Fibroblast of peridontal ligament (primary cell): Measurements from ENCODE around the gene GALK1.

ENCODE experiments used
- DNase-seq: peaks from one replicate; pipeline ENCODE4 v3.0.0-alpha.2; 2010; ENCODE audit errors: extremely low read depth

Gene GALK1

DNA sequence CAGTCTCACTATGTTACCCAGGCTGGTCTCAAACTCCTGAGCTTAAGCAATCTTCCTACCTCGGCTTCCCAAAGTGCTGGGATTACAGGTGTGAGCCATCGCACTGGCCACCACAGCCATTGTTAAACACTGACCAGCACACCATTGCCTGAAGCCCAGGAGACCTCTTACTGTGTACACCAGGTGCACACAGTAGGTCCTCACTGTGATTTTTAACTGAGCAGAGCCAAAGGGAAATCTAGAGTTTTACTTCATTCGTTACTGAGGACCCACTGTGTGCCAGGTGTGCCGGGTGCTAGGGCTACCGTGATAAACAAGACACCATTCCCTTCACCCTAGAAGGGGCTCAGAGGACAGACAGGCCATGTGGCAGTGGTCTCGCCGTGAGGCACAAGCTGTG lies 39.5 kb downstream of the GALK1 start:
- DNase-seq: no peak

DNA sequence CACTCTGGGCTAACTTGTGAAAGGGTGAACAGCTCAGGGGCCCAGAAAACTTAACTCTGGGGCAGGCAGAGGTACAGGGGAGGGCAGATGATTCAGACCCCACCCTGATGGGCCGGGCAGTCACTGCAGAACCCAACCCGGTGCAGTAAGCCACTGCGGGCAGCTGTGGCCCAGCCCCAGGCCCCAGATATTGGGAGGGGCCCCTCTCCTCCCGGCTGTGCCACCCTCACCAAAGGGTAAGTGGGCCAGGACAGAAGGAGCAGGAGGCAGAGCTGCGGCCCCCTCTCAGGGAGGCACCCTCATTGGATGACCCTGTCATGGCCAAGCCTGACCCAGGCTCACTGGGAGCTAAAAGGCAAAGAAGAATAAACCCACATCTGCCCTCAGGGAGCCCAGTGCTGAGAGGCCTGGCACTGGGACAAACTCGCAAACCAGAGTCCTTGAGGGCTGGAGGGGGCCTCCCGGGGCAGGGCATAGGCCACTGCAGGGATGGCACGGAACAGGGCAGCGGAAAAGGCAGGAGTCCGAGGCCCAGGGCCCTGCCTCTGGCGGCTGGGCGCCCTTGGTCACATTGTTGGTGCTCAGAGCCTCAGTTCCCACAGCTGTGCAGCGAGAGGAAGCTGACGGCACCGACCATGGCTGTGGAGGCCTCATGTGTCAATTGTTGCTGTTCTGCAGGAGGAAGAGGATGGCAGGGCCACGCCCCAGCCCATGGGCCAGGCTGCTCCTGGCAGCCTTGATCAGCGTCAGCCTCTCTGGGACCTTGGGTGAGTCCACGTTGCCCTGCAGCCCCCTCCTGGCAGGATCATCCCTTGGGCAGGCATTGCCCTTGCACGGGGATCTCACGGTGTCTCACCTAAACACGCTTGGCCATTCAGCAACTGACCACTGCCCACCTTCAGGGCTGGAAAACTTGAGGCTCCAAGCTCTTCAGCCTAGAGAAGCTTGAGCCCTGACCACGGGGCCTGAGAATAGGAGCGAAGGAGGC lies 40.7 kb downstream of the GALK1 start:
- DNase-seq: no peak

DNA sequence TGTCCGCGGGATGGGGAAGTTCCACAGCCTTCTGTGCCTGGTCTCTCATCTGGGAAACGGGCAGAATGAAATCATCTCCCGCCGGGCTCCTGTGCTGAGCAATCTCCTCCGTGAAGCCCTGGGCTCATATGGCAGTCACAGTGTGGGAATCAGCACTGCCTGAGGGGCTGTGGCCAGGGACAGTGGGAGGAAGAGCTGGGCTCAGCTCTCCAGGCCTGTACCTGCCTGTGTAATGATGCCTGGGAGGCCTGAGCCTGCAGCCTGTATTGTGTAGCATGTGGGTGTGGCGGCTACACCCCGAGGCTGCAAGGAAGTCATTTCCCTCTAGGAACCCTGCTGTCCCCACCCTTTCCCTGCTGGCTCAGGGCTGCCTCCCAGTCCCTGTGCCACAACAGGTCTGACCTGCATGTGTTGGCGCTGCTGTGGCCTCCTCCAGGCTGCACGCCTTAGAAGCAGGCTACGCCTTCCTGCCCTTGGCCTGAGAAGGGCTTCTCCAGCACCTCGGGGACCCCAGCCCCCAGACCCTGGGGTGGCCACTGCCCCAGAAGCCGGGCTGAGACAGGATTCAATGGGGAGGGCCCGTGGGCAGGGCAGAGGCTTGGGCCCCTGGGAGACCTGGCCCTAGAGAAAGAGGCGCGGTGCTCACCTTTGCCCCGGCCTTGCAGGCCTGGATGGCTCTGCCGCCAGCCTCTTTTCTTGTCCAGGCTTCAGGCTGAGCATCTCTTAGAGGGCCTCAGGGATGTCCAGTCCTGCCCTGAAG lies 41.6 kb downstream of the GALK1 start:
- no peak for DNase-seq

DNA sequence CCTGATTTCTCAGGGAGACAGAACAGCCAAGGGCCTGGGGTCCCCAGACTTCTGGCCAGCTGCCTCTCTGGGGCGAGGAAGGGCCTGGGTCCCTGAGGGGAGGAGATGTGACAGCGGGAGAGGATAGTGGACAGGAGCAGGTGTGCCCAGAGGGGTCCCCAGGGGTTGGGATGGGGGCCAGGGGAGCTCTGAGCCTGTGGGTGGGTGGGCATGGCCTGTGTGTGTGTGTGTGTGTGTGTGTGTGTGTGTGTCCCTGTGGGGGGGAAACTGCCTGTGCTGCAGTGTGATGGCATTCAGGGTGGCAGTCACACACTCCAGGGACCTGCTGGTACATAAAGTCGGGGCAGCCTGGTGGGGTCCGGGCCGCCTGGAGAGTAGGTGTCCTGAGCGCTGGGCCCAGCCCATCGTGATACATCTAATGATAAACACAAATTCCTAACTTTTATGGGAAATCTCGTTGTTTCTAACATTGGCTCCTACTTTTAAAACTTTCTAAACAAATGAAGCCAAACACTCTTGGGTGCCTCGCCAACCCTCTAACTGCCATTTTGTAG lies 42.4 kb downstream of the GALK1 start:
- DNase-seq: no peak

DNA sequence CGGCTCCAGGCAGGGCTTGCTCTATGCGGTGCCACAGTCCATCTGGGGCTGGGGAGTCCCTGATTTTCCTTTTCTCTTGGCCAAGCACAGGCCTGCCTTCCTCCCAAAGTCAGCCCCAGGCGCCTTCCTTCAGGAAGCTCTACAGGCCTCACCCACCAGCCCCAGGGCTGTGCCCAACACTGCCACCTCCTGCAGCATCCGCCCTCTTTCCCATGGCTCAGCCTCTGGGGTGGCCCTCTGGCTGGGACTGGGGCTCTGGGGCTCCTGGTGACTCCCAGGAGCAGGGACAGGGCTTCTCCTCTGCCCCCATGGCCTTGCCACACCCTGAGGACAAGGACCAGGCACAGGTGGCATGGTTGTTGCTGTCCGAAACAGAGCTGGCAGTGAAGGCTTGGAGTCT lies 42.9 kb downstream of the GALK1 start:
- no peak for DNase-seq

DNA sequence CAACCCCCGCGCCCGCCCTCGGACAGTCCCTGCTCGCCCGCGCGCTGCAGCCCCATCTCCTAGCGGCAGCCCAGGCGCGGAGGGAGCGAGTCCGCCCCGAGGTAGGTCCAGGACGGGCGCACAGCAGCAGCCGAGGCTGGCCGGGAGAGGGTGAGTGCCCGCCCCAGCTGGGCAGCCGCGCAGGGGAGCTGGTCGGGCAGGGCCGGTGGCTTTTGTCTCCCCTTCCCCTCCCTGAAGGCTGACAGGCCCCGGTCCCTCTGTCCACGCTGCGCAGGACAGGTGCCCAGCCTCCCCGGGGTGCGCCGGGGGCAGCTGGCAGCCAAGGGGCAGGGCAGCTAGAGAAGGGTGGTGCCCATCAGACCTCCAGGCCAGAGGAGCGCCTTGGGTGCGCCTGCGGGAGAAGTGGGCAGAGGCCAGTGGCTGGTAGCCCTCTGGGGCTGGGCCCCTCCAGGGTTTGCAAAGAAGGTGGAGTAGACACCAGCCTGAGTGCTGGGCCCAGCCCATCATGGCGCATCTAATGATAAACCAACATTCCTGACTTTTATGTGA lies 43.5 kb downstream of the GALK1 start:
- DNase-seq: no peak

DNA sequence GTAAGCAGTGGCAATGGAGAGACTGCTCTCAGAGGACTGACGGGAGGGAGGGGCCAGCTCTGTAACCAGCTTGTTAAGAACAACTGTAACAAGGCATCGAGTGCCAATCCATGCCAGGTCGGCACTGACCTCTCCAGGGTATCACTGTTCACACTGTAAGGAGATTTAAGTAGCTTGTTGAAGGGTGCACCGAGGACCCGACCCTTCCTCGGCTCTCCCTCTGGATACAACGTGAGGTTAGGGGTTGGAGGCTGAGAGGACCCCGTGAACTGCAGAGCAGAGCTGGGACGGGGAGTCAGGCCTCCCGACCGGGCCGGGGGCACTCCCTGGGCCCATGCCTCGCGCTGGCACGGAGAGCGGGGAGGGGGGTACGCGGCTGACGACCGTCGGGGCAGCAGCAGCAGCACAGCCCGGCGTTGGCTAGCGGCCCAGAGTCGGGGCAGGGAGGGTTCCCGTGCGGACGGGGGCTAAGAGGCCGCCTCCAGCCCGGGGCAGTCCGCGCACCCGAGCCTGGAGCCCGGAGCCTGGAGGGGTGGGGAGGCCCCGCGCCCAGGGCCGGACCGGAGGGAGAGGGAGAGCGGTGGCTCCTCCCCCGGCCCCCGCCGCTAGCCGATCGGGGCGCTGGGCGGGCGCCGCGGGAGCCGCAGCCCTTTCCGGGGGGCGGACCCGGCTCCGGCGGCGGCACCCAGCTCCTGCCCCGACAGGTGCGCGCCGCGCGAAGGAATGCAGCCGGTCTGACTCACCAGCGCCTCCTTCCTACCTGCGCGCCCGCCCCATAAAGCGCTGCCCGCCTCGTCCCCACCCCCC lies 44.1 kb downstream of the GALK1 start, which contains the start of gene ITGB4:
Gene ITGB4, plus strand, starts transcription at position 804 of the 807 bp plus-strand sequence. CDS start 3,245 bp downstream, outside the sequence.
- no peak for DNase-seq

DNA sequence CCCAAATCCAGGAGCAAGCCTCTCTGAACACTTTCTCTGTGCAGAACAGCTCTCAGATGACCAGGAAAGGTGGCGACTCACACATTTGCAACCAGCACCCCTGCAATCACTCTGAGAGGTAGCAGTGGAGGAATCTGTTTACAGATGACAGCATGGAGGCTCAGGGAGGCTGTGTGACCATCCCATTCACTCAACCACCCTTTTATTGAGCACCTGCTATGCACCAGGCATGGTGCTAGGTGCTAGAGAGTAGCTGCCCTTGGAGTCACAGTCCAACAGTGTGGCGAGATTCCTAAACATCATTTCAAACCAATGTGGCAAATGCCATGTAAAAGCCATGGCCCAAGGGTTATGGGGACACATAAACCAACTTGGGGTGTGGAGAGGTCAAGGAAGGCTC lies 45.3 kb downstream of the GALK1 start:
- DNase-seq: no peak

DNA sequence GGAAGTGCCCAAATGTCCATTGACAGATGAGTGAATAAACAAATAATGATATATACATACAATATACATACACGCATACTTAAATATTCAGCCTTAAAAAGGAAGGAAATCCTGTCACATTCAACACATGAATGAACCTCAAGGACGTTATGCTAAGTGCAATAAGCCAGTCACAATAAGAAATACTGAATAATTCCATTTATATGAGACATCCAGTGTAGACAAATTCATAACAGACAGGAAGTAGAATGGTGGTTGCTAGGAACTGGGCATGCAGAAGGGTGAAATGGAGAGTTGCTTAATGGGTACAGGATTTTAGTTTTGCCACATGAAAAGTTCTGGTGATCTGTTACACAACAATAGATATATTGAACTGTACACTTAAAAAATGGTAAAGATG lies 52.5 kb downstream of the GALK1 start:
- DNase-seq: no peak
